AG04449 (cell line): ENCODE results near the gene GPD2.

ENCODE experiments used
- CTCF ChIA-PET: fragments of 350-600 bp; formaldehyde crosslinking; extraction: SDS; loops from one replicate; lab custom pipeline; 2021; ENCODE audit warnings: antibody characterized with exemption; lab: Yijun Ruan, JAX
- POLR2A ChIA-PET: fragments of 400-600, 350-600 bp; formaldehyde crosslinking; extraction: SDS; loops from one replicate; lab custom pipeline; 2020; ENCODE audit warnings: antibody characterized with exemption, inconsistent platforms; lab: Yijun Ruan, JAX
- DNase-seq: peaks from one replicate; pipeline ENCODE4 v3.0.0-alpha.2; 2010; ENCODE audit warnings: low read depth, low spot score
- H3K4me3 ChIP-seq: 2 replicates; pipeline ENCODE4 v1.5.1; 2011; ENCODE audit warnings: low read depth, mild to moderate bottlenecking, control low read depth, low read length
- TF ChIP-seq, protein P1 (sequence below): IDR thresholded peaks from one replicate; pipeline ENCODE4 v1.5.1; 2011; ENCODE audit warnings: mild to moderate bottlenecking, moderate library complexity, low read length, control low read depth, inconsistent platforms; ENCODE audit not compliant: insufficient read depth; ENCODE audit errors: missing control alignments

The GPD2 gene

GRCh38 chr2:156537141-156537540, 101.0 kb downstream of the GPD2 start:
- H3K4me3 ChIP-seq = 0 out of 2 replicates have a peak overlapping the region, but pooled peaks have one; percentile 6
- POLR2A ChIA-PET = no interaction called here
- TF ChIP-seq, protein P1, sequence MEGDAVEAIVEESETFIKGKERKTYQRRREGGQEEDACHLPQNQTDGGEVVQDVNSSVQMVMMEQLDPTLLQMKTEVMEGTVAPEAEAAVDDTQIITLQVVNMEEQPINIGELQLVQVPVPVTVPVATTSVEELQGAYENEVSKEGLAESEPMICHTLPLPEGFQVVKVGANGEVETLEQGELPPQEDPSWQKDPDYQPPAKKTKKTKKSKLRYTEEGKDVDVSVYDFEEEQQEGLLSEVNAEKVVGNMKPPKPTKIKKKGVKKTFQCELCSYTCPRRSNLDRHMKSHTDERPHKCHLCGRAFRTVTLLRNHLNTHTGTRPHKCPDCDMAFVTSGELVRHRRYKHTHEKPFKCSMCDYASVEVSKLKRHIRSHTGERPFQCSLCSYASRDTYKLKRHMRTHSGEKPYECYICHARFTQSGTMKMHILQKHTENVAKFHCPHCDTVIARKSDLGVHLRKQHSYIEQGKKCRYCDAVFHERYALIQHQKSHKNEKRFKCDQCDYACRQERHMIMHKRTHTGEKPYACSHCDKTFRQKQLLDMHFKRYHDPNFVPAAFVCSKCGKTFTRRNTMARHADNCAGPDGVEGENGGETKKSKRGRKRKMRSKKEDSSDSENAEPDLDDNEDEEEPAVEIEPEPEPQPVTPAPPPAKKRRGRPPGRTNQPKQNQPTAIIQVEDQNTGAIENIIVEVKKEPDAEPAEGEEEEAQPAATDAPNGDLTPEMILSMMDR = no peak
- no peak for DNase-seq
- CTCF ChIA-PET = no interaction called here

GRCh38 chr2:156538083-156538504, 101.9 kb downstream of the GPD2 start:
- CTCF ChIA-PET = no interaction called here
- DNase-seq = no peak
- no peak overlapping the region for H3K4me3 ChIP-seq

DNA sequence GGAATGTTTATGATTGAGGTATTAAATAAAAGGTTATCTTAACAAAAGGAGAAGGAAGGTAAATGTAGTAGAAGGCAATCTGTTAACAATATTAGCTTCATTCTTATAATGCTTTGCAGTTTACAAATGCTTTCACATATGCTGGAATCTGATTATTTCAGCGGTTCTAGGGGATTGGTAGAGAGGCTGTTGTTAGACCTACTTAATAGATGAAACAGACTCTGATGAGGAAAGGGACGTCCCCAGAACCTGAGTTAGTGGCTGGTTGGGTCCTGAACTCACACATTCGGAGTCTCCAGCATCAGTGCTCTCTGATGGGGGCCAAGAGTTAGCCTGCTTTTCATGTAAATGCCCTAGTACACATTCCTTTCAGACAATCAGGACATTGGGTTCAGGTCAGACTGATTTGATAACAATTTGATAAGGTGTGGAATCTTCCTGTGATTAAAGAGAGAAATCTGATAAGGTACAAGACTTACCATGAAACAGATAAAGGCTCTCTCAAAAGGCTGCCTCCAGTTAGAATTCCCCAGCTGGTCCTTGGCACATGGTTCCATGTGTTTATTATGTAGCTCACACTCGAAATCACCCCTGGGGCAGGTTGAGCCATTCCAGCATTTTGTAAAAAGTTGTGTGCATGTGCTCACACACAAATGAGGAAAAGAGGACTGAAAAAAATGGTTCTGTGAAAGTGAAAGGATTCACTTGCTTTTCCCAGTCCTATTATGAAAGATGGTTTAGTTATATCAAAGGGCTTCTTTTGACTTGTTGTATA, 103.1 kb downstream of the GPD2 start:
- POLR2A ChIA-PET = no interaction called here

More at GRCh38 chr2:156538083-156538504, 101.9 kb downstream of the GPD2 start:
- TF ChIP-seq, protein P1 = no peak
- POLR2A ChIA-PET = no interaction called here

GRCh38 chr2:156540706-156541105, 104.5 kb downstream of the GPD2 start:
- ChIA-PET POLR2A (no interaction called here), CTCF (interaction anchor here (1.1 to 1.4 kb wide), 2 partner anchors 104 to 206 kb away, joined by 3 to 4 read pairs; no protein-coding TSS in a partner anchor)
- no peak overlapping the region for H3K4me3 ChIP-seq
- TF ChIP-seq, protein P1 = no peak
- no peak for DNase-seq

More for the DNA sequence above, 103.1 kb downstream of the GPD2 start:
- CTCF ChIA-PET = interaction anchor here (1.0 to 1.4 kb wide), 2 partner anchors 102 to 204 kb away, joined by 4 read pairs; no protein-coding TSS in a partner anchor
- H3K4me3 ChIP-seq = no peak overlapping the region
- DNase-seq = no peak
- TF ChIP-seq, protein P1 = no peak

GRCh38 chr2:156541229-156541628, 105.0 kb downstream of the GPD2 start:
- CTCF ChIA-PET = interaction anchor here (1.1 kb wide), 1 partner anchor 206 kb away, joined by 3 read pairs; no protein-coding TSS in a partner anchor
- H3K4me3 ChIP-seq = no peak overlapping the region
- DNase-seq = no peak
- TF ChIP-seq, protein P1 = no peak
- POLR2A ChIA-PET = no interaction called here

- no peak overlapping the region for H3K4me3 ChIP-seq
- TF ChIP-seq, protein P1 = no peak
- CTCF ChIA-PET = no interaction called here
- POLR2A ChIA-PET = no interaction called here
- DNase-seq = no peak
Observed at GRCh38 chr2:156541706-156542105, 105.5 kb downstream of the GPD2 start.
